Epithelial cell of esophagus (primary cell): ENCODE data around the gene SLC22A3.
A peak's percentile ranks its signal among the peaks of the same experiment; 100 is the strongest.
"Not testable (repeated sequence)": the region's sequence is repeated elsewhere in the genome, so short reads cannot be mapped to it uniquely, and the experiment has no call there.

Source experiments
- DNase-seq: peaks from one replicate; pipeline ENCODE4 v3.0.0; 2010; ENCODE audit warnings: low read depth
- H3K4me3 ChIP-seq: 2 replicates; pipeline ENCODE4 v1.5.1; 2011; ENCODE audit warnings: mild to moderate bottlenecking, low read length, control low read depth
- TF ChIP-seq, protein P1 (sequence below): IDR thresholded peaks from 2 replicates; pipeline ENCODE4 v1.5.1; 2011; ENCODE audit warnings: low read depth, mild to moderate bottlenecking, low read length, control low read depth, inconsistent platforms; ENCODE audit not compliant: insufficient read depth; ENCODE audit errors: missing control alignments

Gene SLC22A3

DNA sequence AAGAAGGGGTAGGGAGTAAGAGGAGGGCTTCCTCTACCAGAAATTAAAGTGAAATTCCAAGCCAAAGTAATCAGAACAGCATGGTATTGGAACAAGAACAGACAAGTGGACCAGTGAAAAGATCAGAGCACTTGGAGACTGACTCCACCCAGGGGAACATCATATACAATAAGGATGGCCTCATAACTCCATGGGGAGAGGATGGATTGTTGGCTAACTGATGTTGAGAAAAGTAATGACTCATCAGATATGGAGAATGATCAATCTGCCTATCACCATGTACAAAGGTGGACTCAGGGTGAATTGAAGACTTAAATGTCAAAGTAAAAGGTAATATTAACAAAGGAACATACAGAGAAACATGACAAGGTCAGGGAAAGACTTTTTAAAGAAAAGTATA lies 12.8 kb downstream of the SLC22A3 start:
- TF ChIP-seq, protein P1, sequence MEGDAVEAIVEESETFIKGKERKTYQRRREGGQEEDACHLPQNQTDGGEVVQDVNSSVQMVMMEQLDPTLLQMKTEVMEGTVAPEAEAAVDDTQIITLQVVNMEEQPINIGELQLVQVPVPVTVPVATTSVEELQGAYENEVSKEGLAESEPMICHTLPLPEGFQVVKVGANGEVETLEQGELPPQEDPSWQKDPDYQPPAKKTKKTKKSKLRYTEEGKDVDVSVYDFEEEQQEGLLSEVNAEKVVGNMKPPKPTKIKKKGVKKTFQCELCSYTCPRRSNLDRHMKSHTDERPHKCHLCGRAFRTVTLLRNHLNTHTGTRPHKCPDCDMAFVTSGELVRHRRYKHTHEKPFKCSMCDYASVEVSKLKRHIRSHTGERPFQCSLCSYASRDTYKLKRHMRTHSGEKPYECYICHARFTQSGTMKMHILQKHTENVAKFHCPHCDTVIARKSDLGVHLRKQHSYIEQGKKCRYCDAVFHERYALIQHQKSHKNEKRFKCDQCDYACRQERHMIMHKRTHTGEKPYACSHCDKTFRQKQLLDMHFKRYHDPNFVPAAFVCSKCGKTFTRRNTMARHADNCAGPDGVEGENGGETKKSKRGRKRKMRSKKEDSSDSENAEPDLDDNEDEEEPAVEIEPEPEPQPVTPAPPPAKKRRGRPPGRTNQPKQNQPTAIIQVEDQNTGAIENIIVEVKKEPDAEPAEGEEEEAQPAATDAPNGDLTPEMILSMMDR: no peak
- H3K4me3 ChIP-seq: no peak overlapping the region
- peak; percentile 62 for DNase-seq

DNA sequence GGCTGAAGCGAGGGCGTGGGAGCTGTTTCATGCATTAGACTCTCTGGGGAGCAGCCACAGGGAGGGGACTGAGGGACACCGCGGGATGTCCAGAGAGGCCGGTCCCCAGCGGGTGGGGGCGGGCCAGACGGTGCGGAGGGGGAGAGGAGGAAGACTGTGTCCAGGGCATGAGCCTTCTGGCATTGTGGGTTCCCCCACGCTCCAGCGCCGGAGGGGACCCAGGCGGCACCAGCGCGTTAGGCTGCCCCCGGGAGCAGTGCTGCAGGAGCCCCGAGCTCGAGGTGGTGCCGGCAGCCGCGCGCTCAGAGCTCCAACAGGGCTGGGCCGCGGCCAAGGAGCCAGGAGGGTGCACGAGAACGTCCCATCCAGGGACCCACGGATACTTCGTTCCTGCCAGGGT lies 14.4 kb downstream of the SLC22A3 start:
- no peak overlapping the region for H3K4me3 ChIP-seq
- DNase-seq: no peak
- TF ChIP-seq, protein P1: no peak

DNA sequence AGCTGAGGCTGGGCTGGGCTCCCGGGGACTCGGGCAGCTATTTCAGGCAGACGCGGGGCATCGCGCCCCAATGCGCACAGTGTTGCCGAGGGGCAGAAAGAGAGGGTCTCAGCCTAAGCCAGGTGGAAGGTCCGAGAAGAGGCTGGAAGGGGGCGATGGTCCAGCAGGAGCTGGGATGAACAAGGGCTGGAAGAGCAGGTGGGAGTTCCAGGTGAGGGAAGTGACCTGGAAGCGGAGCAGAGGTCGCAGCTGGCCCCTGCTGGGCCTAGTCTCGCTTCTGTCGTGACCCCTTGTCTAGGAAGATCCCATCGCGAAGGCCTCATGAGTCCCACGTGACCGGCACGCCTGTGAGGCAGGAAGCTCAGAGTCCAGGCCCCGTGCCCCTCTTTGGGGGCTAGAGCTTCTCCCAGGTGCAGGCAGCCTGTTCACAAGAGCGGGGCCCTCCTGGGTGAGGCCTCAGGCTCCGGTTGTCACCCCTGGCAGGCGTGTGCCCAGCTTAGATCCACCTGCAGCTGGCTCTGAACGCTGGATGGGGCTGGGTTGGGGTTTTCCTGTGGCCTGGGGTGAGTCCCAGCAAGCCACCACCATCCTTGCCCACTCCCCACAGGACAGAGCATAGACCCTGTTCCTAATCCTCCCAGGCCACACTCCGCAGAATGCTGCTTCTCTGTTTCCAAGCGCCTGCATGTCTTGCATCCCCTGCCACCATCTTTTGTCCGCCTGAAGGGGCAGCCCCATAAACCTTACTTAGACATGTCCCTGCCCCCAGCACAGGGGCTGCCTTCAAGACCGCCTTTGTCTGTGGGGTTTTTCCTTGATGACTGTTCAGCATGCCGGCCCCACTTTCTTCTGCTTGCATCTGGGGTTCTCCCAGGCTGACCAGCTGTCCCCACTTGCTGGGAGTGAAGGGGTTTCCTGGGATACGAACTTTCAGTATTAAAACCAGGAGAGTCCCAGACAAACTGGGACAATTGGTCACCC lies 15.1 kb downstream of the SLC22A3 start:
- H3K4me3 ChIP-seq: no peak overlapping the region

DNA sequence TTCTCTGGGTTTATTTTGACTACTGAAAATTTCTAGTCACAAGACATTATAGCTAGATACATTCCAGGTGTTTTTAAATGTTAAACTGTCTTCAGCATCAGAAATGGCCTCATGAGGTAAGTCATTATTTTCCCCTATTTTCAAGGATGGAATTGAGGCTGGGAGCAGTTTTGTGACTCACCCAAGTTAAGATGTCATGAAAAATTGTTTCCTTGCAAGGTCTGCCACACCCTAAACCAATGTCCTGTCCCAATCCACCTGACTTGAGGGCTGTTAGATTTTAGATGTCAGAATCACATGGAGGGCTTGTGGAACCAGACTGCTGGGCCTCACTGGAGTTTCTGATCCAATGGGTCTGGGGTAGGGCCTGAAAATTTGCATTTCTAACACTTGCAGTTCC lies 16.9 kb downstream of the SLC22A3 start:
- TF ChIP-seq, protein P1: no peak
- no peak overlapping the region for H3K4me3 ChIP-seq
- DNase-seq: peak; percentile 40

More for the DNA sequence above, 15.1 kb downstream of the SLC22A3 start:
- TF ChIP-seq, protein P1: no peak
- DNase-seq: no peak

DNA sequence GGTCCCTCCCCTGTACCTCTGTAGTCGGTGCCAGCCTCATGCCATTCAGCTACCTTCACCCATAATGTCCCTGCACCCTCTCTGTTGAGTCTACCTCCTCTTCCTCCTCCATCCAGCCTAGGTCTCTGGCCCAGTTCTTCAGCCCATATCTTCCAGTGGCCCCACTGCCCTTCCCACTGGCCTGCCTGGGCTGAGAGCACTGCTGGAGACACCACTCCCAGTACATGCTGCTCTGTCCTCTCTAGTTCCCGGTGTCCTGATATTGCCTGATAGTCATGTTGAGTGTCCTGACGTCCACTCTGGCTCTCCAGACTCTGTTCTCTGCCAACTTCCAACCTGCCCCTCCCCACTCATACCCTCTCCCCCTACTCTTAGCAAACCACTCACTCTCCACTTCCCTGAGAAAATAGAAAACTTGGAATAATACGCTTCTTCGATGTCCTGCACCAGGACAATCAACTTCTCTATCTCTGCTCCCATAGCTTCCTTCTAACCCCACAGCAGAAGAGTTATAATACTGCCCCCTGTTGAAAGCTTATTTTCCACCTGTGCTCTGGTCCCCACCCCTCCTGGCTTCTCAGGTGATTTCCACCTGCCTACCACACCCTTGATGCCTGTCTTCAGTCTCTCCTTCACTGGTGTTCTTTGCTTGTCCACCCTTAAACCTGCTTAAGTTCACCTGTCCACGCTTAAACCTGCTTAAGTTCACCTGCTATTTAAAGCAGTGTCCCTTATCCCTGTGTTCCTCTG lies 19.8 kb downstream of the SLC22A3 start:
- DNase-seq: no peak
- no peak overlapping the region for H3K4me3 ChIP-seq
- TF ChIP-seq, protein P1: no peak

DNA sequence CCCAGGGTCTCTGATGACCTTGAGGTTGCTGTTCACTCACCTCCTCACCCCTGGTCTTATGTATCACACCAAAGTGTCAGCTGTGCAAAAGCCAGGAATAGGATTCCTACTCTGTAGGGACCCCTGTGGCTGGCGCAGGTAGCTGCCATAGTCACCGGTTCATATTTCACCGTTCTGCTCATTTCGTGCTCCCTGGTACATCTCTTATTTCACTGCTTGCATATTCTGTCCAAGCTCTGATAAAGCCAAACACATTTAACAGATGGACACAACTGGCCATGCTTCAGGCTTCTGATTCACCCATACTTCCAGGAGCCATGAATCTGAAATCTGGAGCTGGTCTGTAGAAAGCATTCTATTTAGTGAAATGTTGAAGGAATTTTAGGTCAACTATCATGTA lies 20.5 kb downstream of the SLC22A3 start:
- DNase-seq: no peak
- no peak overlapping the region for H3K4me3 ChIP-seq
- TF ChIP-seq, protein P1: no peak

DNA sequence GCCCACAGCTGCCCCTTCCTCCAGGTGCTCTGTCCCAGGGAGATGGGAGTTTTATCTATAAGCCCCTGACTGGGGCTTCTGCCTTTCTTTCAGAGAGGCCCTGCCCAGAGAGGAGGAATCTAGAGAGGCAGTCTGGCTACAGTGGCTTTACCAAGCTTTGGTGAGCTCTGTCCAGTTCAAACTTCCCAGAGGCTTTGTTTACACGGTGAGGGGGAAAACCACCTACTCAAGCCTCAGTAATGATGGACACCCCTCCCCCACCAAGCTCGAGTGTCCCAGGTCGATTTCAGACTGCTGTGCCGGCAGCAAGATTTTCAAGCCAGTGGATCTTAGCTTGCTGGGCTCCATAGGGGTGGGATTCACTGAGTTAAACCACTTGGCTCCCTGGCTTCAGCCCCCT lies 25.4 kb downstream of the SLC22A3 start:
- not testable (repeated sequence) for H3K4me3 ChIP-seq, DNase-seq
